HEK293 (cell line): ENCODE measurements around the gene MEX3A.

Experiments used
- CTCF ChIA-PET: fragments of 350-600 bp; formaldehyde crosslinking; extraction: SDS; loops from one replicate; lab custom pipeline; 2021; ENCODE audit warnings: antibody characterized with exemption; lab: Yijun Ruan, JAX
- POLR2A ChIA-PET: fragments of 300-600 bp; formaldehyde crosslinking; extraction: SDS; loops from one replicate; lab custom pipeline; 2020; ENCODE audit warnings: antibody characterized with exemption, inconsistent platforms; lab: Yijun Ruan, JAX
- H3K27ac ChIP-seq: fragments of 200-500 bp; sonication (Bioruptor generic); 2 replicates; pipeline ENCODE4 v1.5.1; 2014; ENCODE audit warnings: low read depth, low read length, control low read depth, inconsistent platforms; ENCODE audit errors: extremely low read depth
- H3K36me3 ChIP-seq, 2 experiments: fragments of 200-500 bp in 1 of 2; sonication (Bioruptor generic) in 1 of 2; 1 replicate in 1 of 2; 2 replicates in 1 of 2; pipeline ENCODE4 v1.5.1; 2014 to 2017; ENCODE audit warnings: inconsistent platforms in 2 of 2, low read length in 2 of 2; ENCODE audit not compliant: control insufficient read depth in 2 of 2, insufficient read depth in 1 of 2
- H3K4me1 ChIP-seq: fragments of 200-500 bp; sonication (Bioruptor generic); 2 replicates; pipeline ENCODE4 v1.5.1; 2014; ENCODE audit warnings: mild to moderate bottlenecking, low read length, inconsistent platforms; ENCODE audit not compliant: control insufficient read depth, insufficient read depth
- H3K4me3 ChIP-seq: 2 replicates; pipeline ENCODE4 v1.5.1; 2011; ENCODE audit warnings: low read depth, mild to moderate bottlenecking, control low read depth, low read length, moderate library complexity
- H3K9me3 ChIP-seq: fragments of 200-500 bp; sonication (Bioruptor generic); 2 replicates; pipeline ENCODE4 v1.5.1; 2014; ENCODE audit warnings: low read depth, low read length, inconsistent platforms; ENCODE audit not compliant: control insufficient read depth, insufficient read depth
- BCL11A ChIP-seq: fragments of 450-650 bp; formaldehyde crosslinking; IDR thresholded peaks from 2 replicates; pipeline ENCODE4 v1.5.1; 2016; ENCODE audit warnings: low read depth, missing biosample characterization, missing genetic modification characterization
- EGR2 ChIP-seq: fragments of 450-650 bp; formaldehyde crosslinking; IDR thresholded peaks from 2 replicates; pipeline ENCODE4 v1.5.1; 2016; ENCODE audit warnings: low read depth, missing biosample characterization, missing genetic modification characterization
- FEZF1 ChIP-seq: fragments of 450-650 bp; formaldehyde crosslinking; IDR thresholded peaks from 2 replicates; pipeline ENCODE4 v1.5.1; 2016; ENCODE audit warnings: missing biosample characterization, missing genetic modification characterization
- HOXC10 ChIP-seq: sonication (generic); formaldehyde crosslinking; IDR thresholded peaks from 2 replicates; pipeline ENCODE4 v1.8.1; 2023; ENCODE audit warnings: mild to moderate bottlenecking, missing genetic modification reagents
- PRDM6 ChIP-seq: fragments of 450-650 bp; formaldehyde crosslinking; IDR thresholded peaks from 2 replicates; pipeline ENCODE4 v1.5.1; 2017; ENCODE audit warnings: missing biosample characterization, missing genetic modification characterization
- REPIN1 ChIP-seq: fragments of 450-650 bp; formaldehyde crosslinking; IDR thresholded peaks from 2 replicates; pipeline ENCODE4 v1.5.1; 2017; ENCODE audit warnings: missing biosample characterization, missing genetic modification characterization, low read depth
- SALL2 ChIP-seq: fragments of 450-650 bp; formaldehyde crosslinking; IDR thresholded peaks from 2 replicates; pipeline ENCODE4 v1.5.0; 2017; ENCODE audit warnings: missing biosample characterization, mild to moderate bottlenecking, missing genetic modification characterization, borderline replicate concordance
- SP3 ChIP-seq: fragments of 450-650 bp; formaldehyde crosslinking; IDR thresholded peaks from 2 replicates; pipeline ENCODE4 v1.5.1; 2016; ENCODE audit warnings: missing biosample characterization, missing genetic modification characterization
- SP7 ChIP-seq: fragments of 450-650 bp; formaldehyde crosslinking; IDR thresholded peaks from 2 replicates; pipeline ENCODE4 v1.5.1; 2016; ENCODE audit warnings: missing biosample characterization, missing genetic modification characterization
- TCF7L2 ChIP-seq: IDR thresholded peaks from 2 replicates; pipeline ENCODE4 v1.6.1; 2011; ENCODE audit warnings: low read depth, mild to moderate bottlenecking, inconsistent platforms, low read length, moderate library complexity, borderline replicate concordance
- TSHZ1 ChIP-seq: fragments of 450-650 bp; formaldehyde crosslinking; IDR thresholded peaks from 2 replicates; pipeline ENCODE4 v1.5.1; 2016; ENCODE audit warnings: missing biosample characterization, missing genetic modification characterization, borderline replicate concordance
- ZFHX2 ChIP-seq: fragments of 450-650 bp; formaldehyde crosslinking; conservative IDR thresholded peaks from 2 replicates; pipeline ENCODE4 v1.5.1; 2016; ENCODE audit warnings: missing biosample characterization, missing genetic modification characterization
- ZNF132 ChIP-seq: fragments of 450-650 bp; formaldehyde crosslinking; IDR thresholded peaks from 2 replicates; pipeline ENCODE4 v1.5.1; 2017; ENCODE audit warnings: missing biosample characterization, missing genetic modification characterization, borderline replicate concordance
- ZNF133 ChIP-seq: fragments of 450-650 bp; formaldehyde crosslinking; IDR thresholded peaks from 2 replicates; pipeline ENCODE4 v1.5.1; 2016; ENCODE audit warnings: missing biosample characterization, missing genetic modification characterization
- ZNF138 ChIP-seq: fragments of 450-650 bp; formaldehyde crosslinking; IDR thresholded peaks from 2 replicates; pipeline ENCODE4 v1.5.1; 2016; ENCODE audit warnings: missing biosample characterization, missing genetic modification characterization, borderline replicate concordance
- ZNF19 ChIP-seq: fragments of 450-650 bp; formaldehyde crosslinking; IDR thresholded peaks from 2 replicates; pipeline ENCODE4; 2016; ENCODE audit warnings: missing biosample characterization, missing genetic modification characterization, low read depth
- ZNF202 ChIP-seq: fragments of 450-650 bp; formaldehyde crosslinking; IDR thresholded peaks from 2 replicates; pipeline ENCODE4 v1.5.1; 2016; ENCODE audit warnings: missing biosample characterization, missing genetic modification characterization, borderline replicate concordance
- ZNF362 ChIP-seq: fragments of 450-650 bp; formaldehyde crosslinking; IDR thresholded peaks from 2 replicates; pipeline ENCODE4 v1.5.1; 2016; ENCODE audit warnings: missing biosample characterization, missing genetic modification characterization
- ZNF654 ChIP-seq: fragments of 450-650 bp; formaldehyde crosslinking; IDR thresholded peaks from 2 replicates; pipeline ENCODE4 v1.5.1; 2016; ENCODE audit warnings: low read depth, missing biosample characterization, missing genetic modification characterization
- ZNF664 ChIP-seq: fragments of 450-650 bp; formaldehyde crosslinking; IDR thresholded peaks from 2 replicates; pipeline ENCODE4 v1.5.1; 2016; ENCODE audit warnings: missing biosample characterization, missing genetic modification characterization
- TF ChIP-seq, protein P1 (sequence below): fragments of 450-650 bp; formaldehyde crosslinking; IDR thresholded peaks from 2 replicates; pipeline ENCODE4 v1.5.1; 2017; ENCODE audit warnings: missing biosample characterization, missing genetic modification characterization
- TF ChIP-seq, protein P2 (sequence below): fragments of 450-650 bp; formaldehyde crosslinking; IDR thresholded peaks from 2 replicates; pipeline ENCODE4 v1.5.1; 2016; ENCODE audit warnings: missing biosample characterization, missing genetic modification characterization
- TF ChIP-seq, protein P3 (sequence below): fragments of 450-650 bp; formaldehyde crosslinking; IDR thresholded peaks from 2 replicates; pipeline ENCODE4 v1.5.1; 2016; ENCODE audit warnings: missing biosample characterization, missing genetic modification characterization

MEX3A gene

DNA sequence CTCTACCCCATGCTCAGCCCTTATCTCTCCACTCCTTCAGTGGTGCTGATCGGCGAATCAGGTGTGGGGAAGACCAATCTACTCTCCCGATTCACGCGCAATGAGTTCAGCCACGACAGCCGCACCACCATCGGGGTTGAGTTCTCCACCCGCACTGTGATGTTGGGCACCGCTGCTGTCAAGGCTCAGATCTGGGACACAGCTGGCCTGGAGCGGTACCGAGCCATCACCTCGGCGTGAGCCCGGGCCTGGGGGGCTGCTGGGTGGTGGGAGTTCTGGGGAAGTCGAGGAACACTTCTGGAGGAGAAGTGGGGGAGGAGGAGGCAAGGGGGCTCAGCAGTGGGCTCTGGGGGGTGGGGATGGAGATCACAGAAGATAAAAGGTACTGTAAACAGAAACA, 16.4 kb downstream of the MEX3A start:
- H3K36me3 ChIP-seq, result no peaks in the 10 kb centered on the region
- CTCF ChIA-PET, result interaction anchor here (0.6 to 7.2 kb wide), 41 partner anchors 8 to 815 kb away, joined by 3 to 65 read pairs (median 5); partner anchors contain the start of genes ARHGEF2, KHDC4, LAMTOR2 and MEX3A
- TF ChIP-seq ZNF133 (tag by site-specific recombination) (no peak), FEZF1 (tag by site-specific recombination) (no peak), ZNF362 (no peak), TSHZ1 (tag by site-specific recombination) (no peak), SALL2 (tag by site-specific recombination) (no peak), ZNF138 (no peak), ZNF664 (no peak), HOXC10 (no peak), ZNF132 (tag by site-specific recombination) (no peak), ZNF654 (tag by site-specific recombination) (no peak), ZNF202 (no peak), TCF7L2 (no peak)
- TF ChIP-seq, protein P1, sequence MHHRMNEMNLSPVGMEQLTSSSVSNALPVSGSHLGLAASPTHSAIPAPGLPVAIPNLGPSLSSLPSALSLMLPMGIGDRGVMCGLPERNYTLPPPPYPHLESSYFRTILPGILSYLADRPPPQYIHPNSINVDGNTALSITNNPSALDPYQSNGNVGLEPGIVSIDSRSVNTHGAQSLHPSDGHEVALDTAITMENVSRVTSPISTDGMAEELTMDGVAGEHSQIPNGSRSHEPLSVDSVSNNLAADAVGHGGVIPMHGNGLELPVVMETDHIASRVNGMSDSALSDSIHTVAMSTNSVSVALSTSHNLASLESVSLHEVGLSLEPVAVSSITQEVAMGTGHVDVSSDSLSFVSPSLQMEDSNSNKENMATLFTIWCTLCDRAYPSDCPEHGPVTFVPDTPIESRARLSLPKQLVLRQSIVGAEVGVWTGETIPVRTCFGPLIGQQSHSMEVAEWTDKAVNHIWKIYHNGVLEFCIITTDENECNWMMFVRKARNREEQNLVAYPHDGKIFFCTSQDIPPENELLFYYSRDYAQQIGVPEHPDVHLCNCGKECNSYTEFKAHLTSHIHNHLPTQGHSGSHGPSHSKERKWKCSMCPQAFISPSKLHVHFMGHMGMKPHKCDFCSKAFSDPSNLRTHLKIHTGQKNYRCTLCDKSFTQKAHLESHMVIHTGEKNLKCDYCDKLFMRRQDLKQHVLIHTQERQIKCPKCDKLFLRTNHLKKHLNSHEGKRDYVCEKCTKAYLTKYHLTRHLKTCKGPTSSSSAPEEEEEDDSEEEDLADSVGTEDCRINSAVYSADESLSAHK, result no peak
- TF ChIP-seq, protein P2, sequence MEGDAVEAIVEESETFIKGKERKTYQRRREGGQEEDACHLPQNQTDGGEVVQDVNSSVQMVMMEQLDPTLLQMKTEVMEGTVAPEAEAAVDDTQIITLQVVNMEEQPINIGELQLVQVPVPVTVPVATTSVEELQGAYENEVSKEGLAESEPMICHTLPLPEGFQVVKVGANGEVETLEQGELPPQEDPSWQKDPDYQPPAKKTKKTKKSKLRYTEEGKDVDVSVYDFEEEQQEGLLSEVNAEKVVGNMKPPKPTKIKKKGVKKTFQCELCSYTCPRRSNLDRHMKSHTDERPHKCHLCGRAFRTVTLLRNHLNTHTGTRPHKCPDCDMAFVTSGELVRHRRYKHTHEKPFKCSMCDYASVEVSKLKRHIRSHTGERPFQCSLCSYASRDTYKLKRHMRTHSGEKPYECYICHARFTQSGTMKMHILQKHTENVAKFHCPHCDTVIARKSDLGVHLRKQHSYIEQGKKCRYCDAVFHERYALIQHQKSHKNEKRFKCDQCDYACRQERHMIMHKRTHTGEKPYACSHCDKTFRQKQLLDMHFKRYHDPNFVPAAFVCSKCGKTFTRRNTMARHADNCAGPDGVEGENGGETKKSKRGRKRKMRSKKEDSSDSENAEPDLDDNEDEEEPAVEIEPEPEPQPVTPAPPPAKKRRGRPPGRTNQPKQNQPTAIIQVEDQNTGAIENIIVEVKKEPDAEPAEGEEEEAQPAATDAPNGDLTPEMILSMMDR (tag by site-specific recombination), result no peak
- POLR2A ChIA-PET, result interaction anchor here (0.6 to 1.0 kb wide), 4 partner anchors 15 to 128 kb away, joined by 3 to 4 read pairs (median 3); no protein-coding TSS in a partner anchor
- H3K9me3 ChIP-seq, result no peaks in the 10 kb centered on the region
- H3K4me3 ChIP-seq, result no peak overlapping the region
- no peak overlapping the region for H3K27ac ChIP-seq
- peaks cover 4% of the 10 kb centered on the region; the same call in 1 of the 2 replicates for H3K4me1 ChIP-seq

GRCh38 chr1:156065212-156065611, 17.1 kb downstream of the MEX3A start:
- Histone ChIP-seq H3K9me3 (no peaks in the 10 kb centered on the region), H3K4me1 (peaks cover 4% of the 10 kb centered on the region; the same call in 1 of the 2 replicates), H3K27ac (no peak overlapping the region), H3K36me3 (no peaks in the 10 kb centered on the region), H3K4me3 (no peak overlapping the region)
- POLR2A ChIA-PET, result interaction anchor here (0.5 to 1.0 kb wide), 2 partner anchors 14 to 233 kb away, joined by 3 to 7 read pairs; no protein-coding TSS in a partner anchor
- CTCF ChIA-PET, result interaction anchor here (0.6 to 7.2 kb wide), 17 partner anchors 8 to 814 kb away, joined by 3 to 65 read pairs (median 6); partner anchors contain the start of genes KHDC4, SSR2 and UBQLN4
- no peak for TF ChIP-seq SP3
- no peak for TF ChIP-seq BCL11A (tag by site-specific recombination)
- TF ChIP-seq, protein P3, sequence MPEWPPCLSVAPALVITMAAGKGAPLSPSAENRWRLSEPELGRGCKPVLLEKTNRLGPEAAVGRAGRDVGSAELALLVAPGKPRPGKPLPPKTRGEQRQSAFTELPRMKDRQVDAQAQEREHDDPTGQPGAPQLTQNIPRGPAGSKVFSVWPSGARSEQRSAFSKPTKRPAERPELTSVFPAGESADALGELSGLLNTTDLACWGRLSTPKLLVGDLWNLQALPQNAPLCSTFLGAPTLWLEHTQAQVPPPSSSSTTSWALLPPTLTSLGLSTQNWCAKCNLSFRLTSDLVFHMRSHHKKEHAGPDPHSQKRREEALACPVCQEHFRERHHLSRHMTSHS (tag by site-specific recombination), result no peak
- peak; percentile 96 for TF ChIP-seq ZFHX2 (tag by site-specific recombination)
- TF ChIP-seq ZNF19 (tag by site-specific recombination), result no peak
- no peak for TF ChIP-seq ZNF132 (tag by site-specific recombination)
- TF ChIP-seq SP7 (tag by site-specific recombination), result no peak
- no peak for TF ChIP-seq PRDM6 (tag by site-specific recombination)
- TF ChIP-seq REPIN1 (tag by site-specific recombination), result no peak
- peak; percentile 97 for TF ChIP-seq EGR2
